Stimulated activated CD4-positive, alpha-beta T cell treated with anti-CD3 and anti-CD28 coated beads, Interleukin-15, amount 100 ng/mL, for 48 hours (primary cell): ENCODE results near the gene USP24.

Source experiments
- DNase-seq, 2 donors: peaks; one replicate each; pipeline ENCODE4 v3.0.0-alpha.2; 2020; ENCODE audit warnings: low read depth in 2 of 2

USP24 gene

GRCh38 chr1:55067914-55068313 is 147.2 kb downstream of the USP24 start:
- DNase-seq = no peak

GRCh38 chr1:55067022-55067778 is 148.0 kb downstream of the USP24 start:
- DNase-seq = no peak

GRCh38 chr1:55065648-55066047 is 149.5 kb downstream of the USP24 start:
- no peak for DNase-seq

GRCh38 chr1:55064861-55065263 is 150.3 kb downstream of the USP24 start:
- no peak for DNase-seq

GRCh38 chr1:55064071-55064581 is 151.0 kb downstream of the USP24 start:
- no peak for DNase-seq

- DNase-seq = no peak
These were observed 151.6 kb downstream of the USP24 start for GRCh38 chr1:55063577-55063942.

- DNase-seq = no peak
These were observed 152.2 kb downstream of the USP24 start for GRCh38 chr1:55062801-55063576.

GRCh38 chr1:55061706-55062321 is 153.3 kb downstream of the USP24 start:
- no peak for DNase-seq

GRCh38 chr1:55061000-55061705 is 154.0 kb downstream of the USP24 start:
- no peak for DNase-seq

GRCh38 chr1:55060133-55060999 is 154.8 kb downstream of the USP24 start:
- DNase-seq = peak; percentile 14 to 20

- no peak for DNase-seq
These were observed 155.6 kb downstream of the USP24 start for GRCh38 chr1:55059302-55060132.

GRCh38 chr1:55057956-55058298 is 157.2 kb downstream of the USP24 start:
- no peak for DNase-seq

- DNase-seq = no peak
These were observed 157.8 kb downstream of the USP24 start for GRCh38 chr1:55057270-55057955.

- no peak for DNase-seq
These were observed 158.6 kb downstream of the USP24 start for GRCh38 chr1:55056632-55056992.

- DNase-seq = no peak
These were observed 159.1 kb downstream of the USP24 start for GRCh38 chr1:55055951-55056631.

GRCh38 chr1:55055084-55055882 is 159.9 kb downstream of the USP24 start:
- DNase-seq = no peak

GRCh38 chr1:55054396-55054795 is 160.8 kb downstream of the USP24 start:
- DNase-seq = no peak

- no peak for DNase-seq
These were observed 161.8 kb downstream of the USP24 start for GRCh38 chr1:55053265-55053954.
